ENCODE measurements around the gene SLC25A21.

GRCh38 chr14:37062191-37062803, 110.1 kb downstream of the SLC25A21 start:
- no peak for TF ChIP-seq REST (IDR thresholded peaks at IDR 0.05; ENCODE audit: unreplicated experiment)
- TF ChIP-seq CREB1 (CRISPR knock-in tag; IDR thresholded peaks at IDR 0.05; ENCODE audit: low read depth): no peak
- no peak for TF ChIP-seq CTCF (conservative IDR thresholded peaks at IDR 0.05; ENCODE audit: low read depth in 2 of 2)
- TF ChIP-seq EZH2 (IDR thresholded peaks at IDR 0.05; ENCODE audit: low read depth, unreplicated experiment): no peak
- TF ChIP-seq EZH2phosphoT487 (IDR thresholded peaks at IDR 0.05; ENCODE audit: unreplicated experiment): no peak
- TF ChIP-seq POLR2AphosphoS5 (IDR thresholded peaks at IDR 0.05; ENCODE audit: low read depth): no peak

Data from GM23338 (cell line).